Right lobe of liver (tissue), 6 donors: ENCODE measurements around the gene MGA. TPM values are rescaled to one million over a fixed set of nuclear protein-coding genes. Genes with fewer than 3 reads are reported as not detected.

Source experiments
- ATAC-seq, 4 donors: fragments of 200-7000 bp; cut with Tn5 transposase; one replicate each; pipeline ENCODE4 v1.9.1; 2020; ENCODE audit warnings: mild to moderate bottlenecking in 4 of 4, moderate library complexity in 4 of 4
- DNase-seq, 3 donors: peaks; one replicate each; pipeline ENCODE4 v3.0.0-alpha.2; 2020
- H3K27ac ChIP-seq, 3 donors: fragments of 200-600 bp; one replicate each; pipeline ENCODE4 v1.8.0; 2022
- H3K27me3 ChIP-seq, 2 donors: fragments of 200-600 bp; one replicate each; pipeline ENCODE4 v1.8.0; 2022
- H3K36me3 ChIP-seq, 4 donors: fragments of 200-600 bp; sonication (generic) in 1 of 4; one replicate each; pipeline versions ENCODE4 v1.5.1 to v1.8.0; 2017 to 2022; ENCODE audit warnings: control low read depth in 1 of 4
- H3K4me1 ChIP-seq, 4 donors: fragments of 200-600 bp; sonication (generic) in 1 of 4; one replicate each; pipeline versions ENCODE4 v1.5.1 to v1.8.0; 2017 to 2022; ENCODE audit warnings: control low read depth in 1 of 4
- H3K4me3 ChIP-seq, 3 donors: fragments of 200-600 bp; one replicate each; pipeline ENCODE4 v1.8.0; 2022
- H3K9me3 ChIP-seq, 4 donors: fragments of 200-600 bp; sonication (generic) in 1 of 4; one replicate each; pipeline versions ENCODE4 v1.5.1 to v1.8.0; 2017 to 2022; ENCODE audit warnings: control low read depth in 1 of 4
- CTCF ChIP-seq, 4 donors: fragments of 200-600 bp in 3 of 4; fragments of 450-650 bp in 1 of 4; IDR thresholded peaks; one replicate each; pipeline versions ENCODE4 v1.5.1 to v1.8.0; 2016 to 2022; ENCODE audit warnings: antibody characterized with exemption in 4 of 4, mild to moderate bottlenecking in 2 of 4
- POLR2A ChIP-seq: fragments of 450-650 bp; IDR thresholded peaks from one replicate; pipeline ENCODE4 v1.6.1; 2017; ENCODE audit warnings: antibody characterized with exemption, mild to moderate bottlenecking
- WGBS: methylation state at CpG from one replicate; pipeline ENCODE4 v1.1.6; 2018; ENCODE audit warnings: low coverage, low lambda C conversion rate; ENCODE audit not compliant: insufficient coverage; ENCODE audit errors: missing lambda C conversion rate; 5-methylcytosine and 5-hydroxymethylcytosine counted together
- intact Hi-C, 2 donors: fragments of 100-400 bp; cut with DNase I; formaldehyde crosslinking; loops; one replicate each; pipeline versions ENCODE4 v1.11.2 to v1.14.1; 2022
- total RNA-seq, 6 experiments: library from RNA; depleted of rRNA in 2 of 6; stranded (reverse); fragments of >200 nt in 2 of 6; fragmentation: NEBNext Ultra II Directional in 3 of 6; extraction: Animal tissue kit (Norgen Biotek cat#: 25700) in 3 of 6; gene quantifications; one replicate each; pipeline versions ENCODE4 v1.1.0 to v1.2.4, GENCODE V29; 2016 to 2023
- donor health status: DM: no; HTN: yes; CAD: no.
- donor health status: DM: no; HTN: no; CAD: no.
- donor health status: DM: no; HTN: no; CAD: no.
- donor health status: DM: no; HTN: yes; CAD: no.
- donor health status: DM: no; HTN: yes; CAD: no.

The MGA gene
- total RNA-seq, 6 experiments from 2014 or later = 10.9 to 17.2 (median 12.1) TPM

GRCh38 chr15:41812820-41813375 lies 152.7 kb downstream of the MGA start:
- no peaks in the 10 kb centered on the region for H3K9me3 ChIP-seq
- TF ChIP-seq CTCF (IDR thresholded peaks at IDR 0.05) (no peak), POLR2A (no peak)
- ATAC-seq = no peak
- H3K27ac ChIP-seq = no peak overlapping the region
- intact Hi-C loops = loop anchor here in 1 of 2 donors (5.0 kb wide), 1 partner anchor 36 kb away; no protein-coding TSS in a partner anchor
- peaks cover 0 to 10% (median 4%) of the 10 kb centered on the region in 4 donors for H3K36me3 ChIP-seq
- WGBS = 66% methylated on average over 4 of the region's 11 CpGs
- no peak overlapping the region for H3K4me3 ChIP-seq
- H3K27me3 ChIP-seq = no peaks in the 10 kb centered on the region
- H3K4me1 ChIP-seq = no peaks in the 10 kb centered on the region
- DNase-seq = no peak

GRCh38 chr15:41813426-41813825 lies 153.2 kb downstream of the MGA start:
- WGBS = 100% methylated on average over 5 of the region's 8 CpGs
- no peak for DNase-seq
- H3K27ac ChIP-seq = no peak overlapping the region
- no peaks in the 10 kb centered on the region for H3K9me3 ChIP-seq
- TF ChIP-seq POLR2A (no peak), CTCF (IDR thresholded peaks at IDR 0.05) (no peak)
- H3K27me3 ChIP-seq = no peaks in the 10 kb centered on the region
- H3K4me3 ChIP-seq = no peak overlapping the region
- ATAC-seq = no peak
- intact Hi-C loops = loop anchor here in 1 of 2 donors (5.0 kb wide), 1 partner anchor 36 kb away; no protein-coding TSS in a partner anchor
- peaks cover 0 to 15% (median 7%) of the 10 kb centered on the region in 4 donors for H3K36me3 ChIP-seq
- H3K4me1 ChIP-seq = no peaks in the 10 kb centered on the region

GRCh38 chr15:41814534-41814933 lies 154.3 kb downstream of the MGA start:
- intact Hi-C loops = loop anchor here in 1 of 2 donors (5.0 kb wide), 1 partner anchor 37 kb away; no protein-coding TSS in a partner anchor
- H3K36me3 ChIP-seq = peaks cover 0 to 19% (median 7%) of the 10 kb centered on the region in 4 donors
- no peaks in the 10 kb centered on the region for H3K9me3 ChIP-seq
- no peak overlapping the region for H3K4me3 ChIP-seq
- H3K27me3 ChIP-seq = no peaks in the 10 kb centered on the region
- ATAC-seq (no peak), DNase-seq (no peak)
- no peak overlapping the region for H3K27ac ChIP-seq
- TF ChIP-seq CTCF (IDR thresholded peaks at IDR 0.05) = no peak
- no peak for TF ChIP-seq POLR2A
- 96% methylated on average over 4 of the region's 5 CpGs for WGBS
- H3K4me1 ChIP-seq = no peaks in the 10 kb centered on the region

- ATAC-seq (no peak), DNase-seq (peak in 1 of 3 donors; percentile 35)
- TF ChIP-seq CTCF (IDR thresholded peaks at IDR 0.05) = no peak
- no peak for TF ChIP-seq POLR2A
- Histone ChIP-seq H3K27me3 (no peaks in the 10 kb centered on the region), H3K4me1 (no peaks in the 10 kb centered on the region), H3K4me3 (no peak overlapping the region), H3K27ac (no peak overlapping the region), H3K9me3 (no peaks in the 10 kb centered on the region), H3K36me3 (peaks cover 0 to 24% (median 7%) of the 10 kb centered on the region in 4 donors)
- WGBS = no CpG with 5 or more reads among the region's 9 CpGs
- intact Hi-C loops = no loop called here
Observed at GRCh38 chr15:41816788-41817187, 156.6 kb downstream of the MGA start.
